SK-N-SH treated with all-trans-retinoic acid at 6 μM for 48 hours (cell line): ENCODE results near the gene PYDC1.

ENCODE experiments used
- CREB5 ChIP-seq: fragments of 250-450 bp; sonication (Bioruptor Pico); IDR thresholded peaks from 2 replicates; pipeline ENCODE4 v1.5.1; 2020; ENCODE audit warnings: low read depth, mild to moderate bottlenecking, moderate library complexity
- ESRRG ChIP-seq: fragments of 250-450 bp; sonication (Bioruptor Pico); IDR thresholded peaks from 2 replicates; pipeline ENCODE4 v1.6.1; 2021; ENCODE audit warnings: mild to moderate bottlenecking
- TCF4 ChIP-seq: fragments of 250-450 bp; sonication (Bioruptor Pico); IDR thresholded peaks from 2 replicates; pipeline ENCODE4 v1.8.0; 2021; ENCODE audit warnings: mild to moderate bottlenecking, moderate library complexity, borderline replicate concordance
- ZNF8 ChIP-seq: fragments of 450-650 bp; formaldehyde crosslinking; IDR thresholded peaks from 2 replicates; pipeline ENCODE4 v1.5.0; 2020; ENCODE audit warnings: mild to moderate bottlenecking, moderate library complexity

DNA sequence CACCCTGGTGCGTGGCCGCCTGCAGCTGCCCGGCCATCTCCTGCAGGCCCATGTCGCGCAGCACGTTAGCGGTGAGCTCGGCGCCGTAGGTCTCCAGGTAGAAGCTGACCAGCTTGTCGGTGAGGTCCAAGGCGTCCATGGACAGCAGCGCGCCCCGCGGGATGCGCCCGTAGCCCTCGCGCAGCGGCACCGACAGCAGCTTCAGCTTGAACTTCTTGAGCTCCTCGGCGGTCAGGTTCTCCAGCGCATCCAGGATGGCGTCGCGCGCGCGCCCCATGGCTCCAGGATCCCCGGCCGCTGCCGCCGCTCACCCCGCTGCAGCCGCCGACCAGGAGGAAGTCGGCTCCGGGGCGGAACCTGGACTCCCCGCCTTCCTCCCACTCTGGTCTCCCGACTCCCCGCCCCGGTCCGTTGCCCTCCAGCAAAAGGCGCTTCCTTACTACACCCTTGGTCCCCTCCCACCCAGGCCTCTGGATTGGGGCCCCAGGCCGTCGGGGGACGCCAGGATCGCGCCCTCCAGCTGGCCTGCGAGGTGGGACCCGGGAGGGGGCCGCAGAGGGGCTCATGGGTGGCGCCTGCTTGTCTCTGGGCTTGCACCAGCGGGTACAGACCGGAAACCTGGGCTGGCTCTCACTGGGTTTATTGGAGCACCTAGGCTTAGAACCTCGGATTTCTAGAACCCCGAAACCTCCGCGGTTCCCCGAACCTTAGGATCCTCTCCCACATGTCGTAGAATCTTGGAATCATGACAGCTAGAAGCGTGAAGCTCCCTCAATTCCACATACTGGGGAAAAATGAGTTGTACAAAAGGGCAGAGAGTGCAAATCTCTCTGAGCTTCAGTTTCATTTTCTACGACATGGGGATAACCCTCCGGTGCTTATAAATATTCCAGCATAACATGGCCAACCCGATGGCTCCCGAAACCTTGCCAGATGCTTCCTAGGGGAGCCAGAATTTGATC, 14.2 kb downstream of the PYDC1 start, which contains the start of gene PYCARD:
- no peak for TF ChIP-seq ESRRG (CRISPR knock-in tag)
- no peak for TF ChIP-seq TCF4 (CRISPR knock-in tag)
- no peak for TF ChIP-seq CREB5 (CRISPR knock-in tag)
- no peak for TF ChIP-seq ZNF8 (CRISPR knock-in tag)
